Breast epithelium (tissue), 3 donors: ENCODE data around the gene ZNRF3.

Experiments used
- CTCF ChIP-seq, 3 donors: fragments of 450-650 bp; IDR thresholded peaks; one replicate each; pipeline ENCODE4 v1.5.1; 2016 to 2017; ENCODE audit warnings: antibody characterized with exemption in 3 of 3, mild to moderate bottlenecking in 3 of 3, moderate library complexity in 3 of 3
- POLR2A ChIP-seq: fragments of 450-650 bp; IDR thresholded peaks from one replicate; pipeline ENCODE4 v1.6.1; 2016; ENCODE audit warnings: antibody characterized with exemption, mild to moderate bottlenecking, moderate library complexity
- POLR2AphosphoS5 ChIP-seq, 3 donors: sonication (generic); formaldehyde crosslinking; IDR thresholded peaks; one replicate each; pipeline ENCODE4 v1.6.1; 2017; ENCODE audit warnings: antibody characterized with exemption in 3 of 3

- no peak for TF ChIP-seq CTCF (IDR thresholded peaks at IDR 0.05)
- TF ChIP-seq POLR2AphosphoS5 (IDR thresholded peaks at IDR 0.05), result no peak
- TF ChIP-seq POLR2A, result no peak
Observed at GRCh38 chr22:28989484-28989883, 106.1 kb downstream of the ZNRF3 start.
